Stimulated activated CD4-positive, alpha-beta T cell treated with anti-CD3 and anti-CD28 coated beads, TNF-alpha, amount 100 ng/mL, for 1 hour (primary cell): ENCODE measurements around the gene SCAMP4.

Experiments
- DNase-seq, 3 donors: peaks; one replicate each; pipeline ENCODE4 v3.0.0-alpha.2; 2020; ENCODE audit warnings: low read depth in 3 of 3, low spot score in 1 of 3

Gene SCAMP4, protein sequence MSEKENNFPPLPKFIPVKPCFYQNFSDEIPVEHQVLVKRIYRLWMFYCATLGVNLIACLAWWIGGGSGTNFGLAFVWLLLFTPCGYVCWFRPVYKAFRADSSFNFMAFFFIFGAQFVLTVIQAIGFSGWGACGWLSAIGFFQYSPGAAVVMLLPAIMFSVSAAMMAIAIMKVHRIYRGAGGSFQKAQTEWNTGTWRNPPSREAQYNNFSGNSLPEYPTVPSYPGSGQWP

DNA sequence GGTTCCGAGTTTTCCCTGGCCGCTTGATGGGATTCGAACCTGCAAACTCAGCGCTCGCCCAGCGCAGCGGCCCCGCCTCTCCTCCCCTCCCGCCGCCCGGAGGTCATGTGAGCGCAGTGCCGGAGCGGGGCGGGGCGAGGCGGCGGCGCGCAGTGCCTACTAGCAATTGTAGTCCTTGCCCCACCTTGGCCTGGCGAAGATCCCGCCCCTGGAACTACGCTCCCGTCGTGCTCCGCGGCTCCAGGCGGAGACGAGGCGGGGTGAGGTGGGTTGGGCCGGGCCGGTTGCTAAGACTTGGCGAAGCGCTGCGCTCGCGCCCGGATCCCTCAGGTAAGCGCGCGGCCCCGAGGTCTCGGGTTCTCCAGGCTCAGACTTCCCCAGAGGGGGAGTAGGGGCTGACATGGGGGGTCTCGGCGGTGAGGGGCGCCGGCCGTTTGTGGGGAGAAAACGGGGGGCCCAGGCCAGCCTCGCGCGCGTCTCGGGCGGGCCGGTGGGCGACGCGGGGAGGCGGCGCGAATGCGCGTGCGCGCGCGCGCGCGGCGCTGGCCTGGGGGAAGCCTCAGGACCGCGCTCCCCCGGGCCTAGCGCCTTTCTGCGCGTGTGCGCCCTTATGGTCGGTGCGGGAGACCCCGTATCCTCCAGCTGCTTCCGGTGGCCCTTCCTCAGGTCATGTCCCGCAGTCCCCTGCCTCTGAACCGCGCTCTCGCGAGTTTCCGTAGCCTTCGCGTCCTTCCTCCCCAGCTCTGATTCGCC lies at the start of gene SCAMP4, which contains the start of gene ADAT3:
TSS of gene SCAMP4 (plus strand) at position 290 of the 753 bp plus-strand sequence. CDS start 9,621 bp downstream, outside the sequence.
TSS of gene ADAT3 (plus strand) at position 290 of the 753 bp plus-strand sequence. CDS start 6,649 bp downstream, outside the sequence.
- DNase-seq, result peak; percentile 95 to 97 (median 95)

DNA sequence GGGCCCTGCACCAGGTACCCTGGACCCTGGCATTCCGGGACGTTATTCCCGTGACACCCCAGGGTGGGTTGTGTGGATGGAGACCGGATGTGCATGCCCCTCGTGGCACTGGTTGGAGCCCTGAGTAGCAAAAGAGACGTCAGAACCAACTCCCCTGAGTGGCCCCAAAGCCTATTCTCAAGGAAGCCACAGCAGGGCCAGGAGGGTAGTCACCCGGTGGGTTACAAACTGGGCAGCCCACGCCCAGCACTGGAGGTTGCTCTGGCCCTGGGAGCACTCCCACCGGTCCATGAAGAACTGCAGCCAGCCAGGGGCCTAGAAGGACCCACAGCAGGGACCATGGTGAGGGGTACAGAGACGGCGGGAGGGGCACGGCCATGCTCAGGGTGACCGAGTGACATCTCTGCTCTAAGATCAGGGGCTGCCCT lies 49.4 kb upstream of the SCAMP4 start:
- DNase-seq, result no peak

DNA sequence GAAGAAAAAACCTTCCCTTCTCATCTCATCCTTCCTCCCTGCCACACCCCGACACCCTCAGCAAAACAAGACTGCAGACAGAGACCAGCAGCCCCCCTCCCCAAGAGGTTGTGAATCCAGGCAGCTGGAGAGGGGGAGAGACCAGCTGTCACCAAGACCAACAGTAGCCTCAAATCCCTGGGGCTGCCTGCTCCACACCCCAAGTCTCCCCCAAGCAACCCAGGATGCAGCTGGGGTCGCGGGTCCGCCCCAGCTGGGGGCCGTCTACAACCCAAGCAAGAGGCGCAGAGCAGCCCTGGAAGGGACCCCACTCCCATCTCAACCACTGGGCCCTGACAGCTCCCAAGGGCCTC lies 48.9 kb upstream of the SCAMP4 start:
- DNase-seq, result no peak

DNA sequence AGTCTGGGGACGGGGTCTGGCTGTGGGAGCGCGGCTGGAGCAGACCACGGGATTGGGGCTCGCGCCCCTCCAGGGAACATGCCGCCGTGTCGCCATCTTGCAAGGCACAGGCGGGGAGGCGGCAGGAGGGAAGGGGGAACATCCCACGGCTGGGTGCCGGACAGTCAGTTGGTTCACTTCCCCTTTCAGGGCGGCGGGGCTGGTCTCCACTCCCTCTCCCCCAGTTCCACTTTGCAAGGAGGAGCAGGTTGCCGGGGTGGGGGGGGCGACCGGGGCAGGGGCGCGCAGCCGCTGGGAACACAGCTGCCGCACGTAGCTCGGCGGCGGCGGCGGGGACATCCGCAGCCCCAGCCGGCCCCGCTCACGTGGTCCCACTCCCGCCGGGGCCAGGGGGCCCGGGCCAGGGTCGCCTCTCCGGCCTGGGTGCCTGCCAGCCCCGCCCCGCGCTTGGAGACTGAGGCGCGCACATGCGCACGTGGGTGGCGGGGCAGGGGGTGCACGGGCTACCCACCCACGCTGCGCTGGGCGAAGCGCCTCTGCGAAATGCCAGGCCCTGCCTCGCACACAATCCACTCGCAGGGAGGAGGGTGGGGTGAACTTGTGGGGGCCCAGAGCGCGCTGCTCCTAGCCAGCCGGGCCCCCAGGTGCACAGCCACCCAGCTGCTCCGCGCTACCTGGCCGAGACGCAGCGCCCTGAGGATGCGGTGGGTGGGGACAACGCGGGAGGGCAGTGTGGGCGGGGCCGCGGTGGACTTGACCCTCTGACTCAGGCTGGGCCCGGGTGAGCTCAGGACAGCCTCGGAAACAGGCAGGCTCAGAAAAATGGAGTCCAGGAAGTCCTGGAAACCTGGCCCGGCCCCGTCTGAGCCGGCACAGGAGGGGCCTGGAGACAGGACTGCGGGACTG lies 48.2 kb upstream of the SCAMP4 start:
- DNase-seq, result no peak

DNA sequence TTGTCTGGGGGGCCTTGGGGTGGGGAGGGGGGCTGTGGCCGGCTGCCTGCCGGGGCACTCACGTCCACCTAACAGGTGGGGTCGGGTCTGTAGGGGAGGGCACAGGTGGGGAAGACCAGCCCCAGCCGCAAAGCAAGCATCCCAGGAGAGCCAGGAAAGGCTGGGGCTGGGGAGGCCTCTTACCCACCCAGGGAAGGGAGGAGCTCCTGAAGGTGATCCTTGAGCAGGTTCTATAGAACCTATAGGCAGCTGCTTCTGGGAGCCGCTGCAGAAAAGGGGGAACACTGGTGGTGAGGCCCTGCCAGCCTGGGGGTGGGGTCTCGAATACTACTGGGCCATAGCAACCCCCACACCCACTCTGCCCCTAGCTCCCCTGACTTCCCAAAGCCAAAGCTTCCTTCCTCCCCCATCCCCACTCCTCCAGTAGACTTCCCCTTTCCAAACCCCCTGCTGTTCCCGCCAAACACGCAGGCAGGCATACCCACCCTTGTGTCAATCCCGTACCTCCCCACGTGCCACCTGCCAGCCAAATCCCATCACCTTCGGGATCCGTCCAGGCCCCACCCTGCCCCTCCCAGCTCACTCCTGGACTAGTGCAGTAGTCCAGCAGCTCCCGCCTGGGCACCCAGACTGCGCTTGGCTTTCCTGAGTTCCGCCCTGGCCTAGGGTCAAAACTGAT lies 47.4 kb upstream of the SCAMP4 start:
- no peak for DNase-seq

DNA sequence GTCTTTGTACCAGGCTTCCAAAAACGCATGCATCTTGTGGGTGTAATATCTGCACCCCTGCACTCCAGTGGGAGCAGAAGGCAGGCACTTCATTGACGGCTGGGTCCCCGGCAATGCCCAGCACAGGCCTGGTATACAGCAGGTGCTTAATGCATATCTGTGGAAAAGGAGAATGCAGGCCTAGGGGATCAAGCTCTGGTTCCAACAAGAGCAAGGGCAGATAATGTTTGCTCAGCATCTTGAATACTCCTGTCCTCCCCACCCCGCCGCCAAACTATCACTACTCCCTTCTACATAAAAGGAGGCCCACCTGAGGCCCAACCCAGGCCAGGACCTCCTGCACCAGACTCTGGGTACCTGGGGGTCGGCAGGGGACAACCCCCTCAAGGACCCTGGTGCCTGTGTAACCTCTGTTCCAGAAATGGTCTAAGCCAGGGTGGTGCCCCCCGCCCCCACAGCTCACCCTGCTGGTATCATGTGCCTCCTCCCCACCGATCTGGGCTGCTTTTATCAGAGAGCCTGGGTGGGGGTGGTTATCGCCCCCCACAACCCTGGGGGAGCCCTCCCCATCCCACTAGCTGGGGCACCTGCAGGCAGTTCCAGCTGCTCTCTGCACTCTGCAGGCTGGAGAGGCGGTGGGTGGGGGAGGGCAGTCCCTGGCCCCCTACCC lies 46.7 kb upstream of the SCAMP4 start:
- no peak for DNase-seq

DNA sequence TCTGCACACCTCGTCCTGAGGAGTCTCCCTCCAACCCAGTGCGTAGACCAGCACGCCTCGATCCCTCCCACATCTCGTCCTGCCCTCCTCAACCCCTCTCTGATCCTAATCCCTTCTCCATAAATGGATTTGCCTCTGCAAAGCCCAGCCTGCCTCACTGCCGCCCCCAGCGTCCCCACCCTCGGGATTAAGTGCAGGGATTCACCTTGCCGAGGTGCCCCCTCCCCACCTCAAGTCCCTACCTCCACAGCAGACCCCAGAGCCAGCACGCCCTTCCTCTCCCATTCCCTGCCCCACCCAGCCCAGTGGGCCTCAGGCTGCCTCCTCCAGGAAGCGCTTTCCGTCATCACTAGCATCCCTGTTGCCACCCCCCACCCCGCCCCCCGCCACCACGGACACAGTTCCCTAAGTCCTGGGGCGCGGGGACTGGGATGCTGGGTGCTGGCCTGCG lies 45.8 kb upstream of the SCAMP4 start:
- DNase-seq, result no peak

DNA sequence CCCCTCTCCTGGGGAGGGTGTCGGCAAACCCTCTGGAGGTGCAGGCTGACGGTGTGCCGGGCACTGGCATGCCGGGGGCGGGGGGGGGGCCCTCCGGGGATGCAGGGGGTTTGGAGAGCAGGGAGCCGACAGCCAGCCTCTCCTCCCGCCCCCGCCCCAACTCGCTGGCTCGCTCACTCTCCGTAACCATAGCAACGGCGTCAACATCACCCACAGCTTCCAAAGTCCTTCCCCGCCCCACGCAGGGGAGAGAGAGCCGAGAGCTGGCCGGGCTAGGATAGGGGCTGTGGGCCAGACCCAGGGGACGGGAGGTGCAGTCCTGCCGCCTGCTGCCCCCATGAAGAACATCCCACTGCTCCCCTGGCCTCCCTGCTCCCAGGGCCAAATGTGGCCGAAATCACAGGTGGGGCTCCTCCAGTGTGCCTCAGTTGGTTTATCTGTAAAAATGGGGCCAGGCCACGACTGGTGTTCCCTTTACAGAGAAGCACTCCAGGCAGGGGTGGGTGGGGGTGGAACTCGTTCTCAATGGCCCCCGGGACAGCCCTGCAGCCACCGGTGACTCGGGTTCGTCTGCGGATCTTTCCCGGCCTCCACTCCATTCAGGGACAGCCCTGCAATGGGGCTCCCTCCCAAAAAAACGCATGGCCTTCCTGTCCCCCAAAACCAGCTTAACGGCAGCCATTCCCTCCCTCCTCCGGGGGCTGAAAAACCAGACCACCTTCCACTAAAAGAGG lies 45.0 kb upstream of the SCAMP4 start:
- no peak for DNase-seq

DNA sequence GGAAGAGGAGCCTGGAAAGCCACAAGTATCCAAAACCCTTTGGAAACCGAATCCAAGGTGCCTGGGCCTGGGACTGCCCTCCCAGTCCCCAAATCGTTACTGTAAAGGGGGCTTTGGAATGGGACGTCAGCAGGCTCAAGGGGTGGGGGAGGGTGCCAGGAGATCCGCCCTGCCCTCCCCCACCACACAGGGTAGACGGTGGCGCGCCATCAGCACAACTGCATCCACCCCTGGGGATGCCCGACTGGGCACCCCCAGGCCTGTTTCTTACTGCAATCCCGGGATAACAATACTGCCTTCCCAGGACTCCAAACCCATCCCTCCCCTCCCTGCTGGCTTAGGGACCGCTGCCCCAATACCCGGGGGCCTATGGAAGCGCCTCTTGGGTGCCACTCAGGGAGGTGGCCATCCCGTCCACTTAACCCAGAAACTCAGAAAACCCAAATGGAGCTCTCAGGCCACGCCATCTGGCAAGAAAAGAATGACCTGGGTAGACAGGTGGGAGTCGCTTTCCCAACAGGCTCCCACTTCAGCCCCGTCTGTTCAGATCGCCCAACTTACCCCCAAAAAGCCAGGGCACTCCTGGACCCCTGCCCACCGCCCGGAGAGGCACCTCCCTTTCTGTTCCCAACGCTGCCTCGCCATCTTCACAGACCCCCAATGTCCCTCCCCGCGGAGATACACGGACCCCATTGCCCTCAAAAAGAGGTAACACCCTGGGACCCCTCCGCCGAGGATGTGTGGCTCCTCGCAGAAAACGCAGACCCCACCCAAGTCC lies 44.2 kb upstream of the SCAMP4 start:
- DNase-seq, result no peak

DNA sequence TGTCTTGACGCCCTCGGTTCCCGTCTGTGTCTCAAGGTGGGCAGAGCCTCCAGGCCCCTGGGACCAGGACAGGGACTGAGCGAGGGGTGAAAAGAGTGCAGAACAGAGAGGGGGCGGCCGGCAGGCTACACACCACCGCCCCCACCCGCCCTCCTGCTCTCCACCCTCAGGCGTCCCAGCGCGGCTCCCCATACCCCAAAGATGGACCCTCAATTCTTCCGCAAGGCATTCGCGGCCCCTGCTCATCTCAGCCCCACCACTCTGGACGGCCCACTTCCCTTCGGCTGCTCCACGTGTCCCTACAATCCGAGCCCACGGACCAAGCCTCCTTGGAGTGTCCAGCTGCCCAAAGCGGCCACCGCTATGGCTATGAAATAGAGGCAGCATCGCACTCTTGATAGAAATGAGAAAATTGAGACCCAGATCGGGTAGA lies 43.6 kb upstream of the SCAMP4 start:
- no peak for DNase-seq

DNA sequence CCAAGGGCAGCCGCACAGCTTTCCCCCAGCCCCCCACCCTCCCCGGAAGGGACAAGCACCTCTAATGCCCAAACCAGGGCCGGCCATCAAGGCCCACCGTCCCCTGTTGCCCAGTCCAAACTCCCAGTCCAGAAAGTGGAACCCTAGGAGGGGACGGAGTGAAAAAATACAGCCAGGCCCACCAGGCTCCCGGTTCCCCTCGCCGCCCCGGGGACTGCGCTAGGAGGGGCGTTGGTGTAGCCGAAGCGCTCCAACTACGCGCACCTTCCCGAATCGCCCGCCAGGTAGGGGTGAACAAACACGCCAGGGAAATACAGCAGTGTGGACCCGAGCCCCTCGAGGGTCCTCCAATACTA lies 43.2 kb upstream of the SCAMP4 start:
- DNase-seq, result no peak

DNA sequence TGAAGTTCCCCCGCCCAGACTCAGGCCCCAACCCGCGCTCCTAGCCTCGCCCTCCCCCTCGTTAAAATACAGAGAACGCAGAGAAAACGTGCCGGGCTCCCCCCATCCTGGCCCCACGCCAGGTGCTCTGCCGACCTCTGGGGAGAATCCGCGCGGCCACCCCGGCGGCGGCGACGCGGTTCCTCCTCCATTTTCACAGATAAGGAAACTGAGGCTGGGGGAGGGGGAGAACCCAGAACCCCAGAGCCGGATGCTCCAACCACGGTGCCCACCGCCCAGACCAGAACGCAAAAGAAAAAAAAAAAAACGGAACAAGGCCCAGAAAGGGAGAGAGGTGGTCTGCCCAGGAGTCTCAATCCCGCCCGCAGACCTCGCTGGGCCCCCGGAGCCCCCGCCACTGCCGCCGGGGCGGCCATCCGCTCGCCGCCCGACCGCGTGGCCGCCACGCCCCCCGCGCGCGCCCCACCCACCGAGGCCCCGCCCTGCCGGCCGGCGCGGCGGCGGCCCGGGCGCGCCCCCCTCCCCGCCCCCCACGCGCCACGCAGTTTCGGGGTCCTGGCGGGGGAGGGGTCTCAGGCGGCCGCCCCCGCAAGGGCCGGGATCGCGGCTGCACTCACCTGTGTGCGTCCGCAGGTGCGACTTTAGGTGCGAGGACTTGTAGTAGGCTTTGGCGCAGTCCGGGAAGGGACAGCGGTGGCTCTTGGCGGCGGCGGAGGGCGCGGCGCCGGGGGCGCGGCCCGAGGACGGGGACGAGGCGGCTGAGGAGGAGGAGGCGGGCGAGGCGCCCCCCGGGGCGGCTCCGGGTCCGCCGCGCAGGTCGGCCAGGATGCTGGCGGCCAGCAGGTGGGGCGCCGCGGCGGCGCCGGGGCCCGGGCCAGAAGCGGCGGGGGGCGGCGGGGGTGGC lies 42.5 kb upstream of the SCAMP4 start:
- peak in 1 of 3 donors; percentile 61 for DNase-seq

DNA sequence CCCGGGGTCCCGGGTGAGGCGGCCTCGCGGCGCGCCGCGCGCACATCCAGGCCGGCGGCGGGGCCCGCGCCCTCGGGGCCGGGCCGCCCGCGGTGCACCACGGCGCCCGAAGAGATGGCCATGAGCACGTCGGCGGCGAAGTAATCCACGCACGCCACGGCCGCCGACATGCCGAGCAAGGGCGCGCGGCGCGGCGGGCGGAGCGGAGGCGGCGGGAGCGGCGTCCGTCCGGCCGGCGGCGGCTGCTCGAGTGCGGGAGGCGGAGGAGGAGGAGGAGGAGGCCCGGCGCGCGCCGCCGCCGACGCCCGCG lies 41.9 kb upstream of the SCAMP4 start, which contains the start of gene KLF16:
TSS of gene KLF16 (minus strand) at position 252 of the 310 bp plus-strand sequence. CDS start at position 170, 82 bp downstream.
- no peak for DNase-seq

DNA sequence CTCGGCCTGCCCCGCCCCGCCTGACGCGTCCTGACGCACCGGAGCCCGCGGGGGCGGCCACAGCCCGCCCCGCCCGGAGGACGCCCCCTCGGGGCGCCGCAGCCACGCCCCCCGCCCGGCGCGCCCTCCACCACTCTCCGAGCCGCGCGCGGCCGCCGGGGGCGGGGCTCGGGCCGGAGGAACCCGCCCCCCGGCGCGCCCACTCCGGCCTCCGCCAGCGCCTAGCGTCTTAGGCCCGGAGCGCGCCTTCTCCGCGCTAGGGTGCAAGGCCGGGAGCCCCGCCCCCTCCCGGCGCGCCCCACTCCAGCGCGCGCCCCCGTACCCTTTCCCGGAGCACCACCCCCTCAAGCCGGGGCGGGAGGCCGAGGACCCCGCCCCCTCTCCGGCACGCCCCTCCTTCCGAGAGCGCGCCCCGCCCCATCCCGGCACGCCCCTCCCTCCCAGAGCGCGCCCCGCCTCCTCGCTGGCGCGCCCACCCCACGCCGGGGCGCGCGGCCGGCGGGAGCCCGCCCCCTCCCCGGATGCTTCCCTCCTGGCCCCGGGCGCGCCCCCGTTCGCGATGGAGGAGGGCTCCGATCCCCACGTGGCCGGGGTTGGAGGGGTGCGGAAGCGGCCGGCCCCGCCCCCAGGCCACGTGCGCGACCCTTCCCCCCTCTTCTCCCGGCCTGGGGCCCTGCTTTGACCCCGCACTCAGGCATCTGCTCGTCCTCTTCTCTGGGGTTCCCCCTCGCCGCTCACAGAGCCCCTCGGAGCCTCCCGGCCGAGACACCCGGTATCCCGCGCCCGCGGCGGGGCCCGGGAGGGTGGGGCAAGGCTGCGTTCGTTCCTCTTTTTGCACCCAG lies 41.3 kb upstream of the SCAMP4 start:
- peak; percentile 78 to 92 (median 90) for DNase-seq

DNA sequence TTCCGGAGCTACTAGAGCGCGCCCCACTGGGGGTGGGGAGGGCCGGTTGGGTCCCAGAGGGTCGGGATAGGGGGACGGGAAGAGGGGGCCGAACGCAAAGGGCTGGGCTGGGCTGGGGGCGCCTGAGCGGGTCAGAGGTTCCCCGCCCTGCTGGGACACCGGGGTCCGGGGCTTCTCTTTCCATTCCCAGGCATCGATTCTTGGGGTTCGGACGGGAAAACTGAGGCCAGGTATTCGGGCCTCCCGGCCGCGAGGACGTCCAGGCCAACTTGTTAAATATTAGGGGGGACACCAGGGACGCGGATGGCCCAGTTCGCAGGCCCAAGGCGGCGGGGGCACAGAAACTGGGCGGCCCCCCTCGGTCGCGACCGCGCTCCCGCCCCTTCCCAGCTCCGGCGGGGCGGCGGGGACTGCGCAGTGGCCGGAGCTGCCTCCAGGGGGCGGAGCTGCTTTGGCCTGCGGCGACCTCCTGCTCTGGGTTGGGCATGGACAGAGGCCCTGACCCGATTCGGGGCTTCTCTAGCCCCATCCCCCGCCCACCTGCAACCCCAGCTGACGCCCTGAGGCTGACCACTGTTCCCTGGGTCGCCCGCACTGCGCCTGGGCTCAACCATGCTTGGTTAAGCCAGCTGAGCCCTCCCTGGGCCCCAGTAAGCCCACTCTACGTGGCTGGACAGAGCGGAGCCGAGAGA lies 40.6 kb upstream of the SCAMP4 start:
- peak in 1 of 3 donors; percentile 48 for DNase-seq
